OCI-LY3 (cell line): Measurements from ENCODE around the gene LMNA.

Source experiments
- EZH2phosphoT487 ChIP-seq: fragments of 200-600 bp; shearing (Covaris generic); IDR thresholded peaks from 2 replicates; pipeline ENCODE4 v1.6.1; 2018; ENCODE audit warnings: antibody characterized with exemption, mixed run types, low read depth
- TF ChIP-seq, protein P1 (sequence below): fragments of 200-600, 300-600 bp; sonication (generic); IDR thresholded peaks from 2 replicates; pipeline ENCODE4 v1.5.1; 2014; ENCODE audit warnings: antibody characterized with exemption, low read length, low read depth

DNA sequence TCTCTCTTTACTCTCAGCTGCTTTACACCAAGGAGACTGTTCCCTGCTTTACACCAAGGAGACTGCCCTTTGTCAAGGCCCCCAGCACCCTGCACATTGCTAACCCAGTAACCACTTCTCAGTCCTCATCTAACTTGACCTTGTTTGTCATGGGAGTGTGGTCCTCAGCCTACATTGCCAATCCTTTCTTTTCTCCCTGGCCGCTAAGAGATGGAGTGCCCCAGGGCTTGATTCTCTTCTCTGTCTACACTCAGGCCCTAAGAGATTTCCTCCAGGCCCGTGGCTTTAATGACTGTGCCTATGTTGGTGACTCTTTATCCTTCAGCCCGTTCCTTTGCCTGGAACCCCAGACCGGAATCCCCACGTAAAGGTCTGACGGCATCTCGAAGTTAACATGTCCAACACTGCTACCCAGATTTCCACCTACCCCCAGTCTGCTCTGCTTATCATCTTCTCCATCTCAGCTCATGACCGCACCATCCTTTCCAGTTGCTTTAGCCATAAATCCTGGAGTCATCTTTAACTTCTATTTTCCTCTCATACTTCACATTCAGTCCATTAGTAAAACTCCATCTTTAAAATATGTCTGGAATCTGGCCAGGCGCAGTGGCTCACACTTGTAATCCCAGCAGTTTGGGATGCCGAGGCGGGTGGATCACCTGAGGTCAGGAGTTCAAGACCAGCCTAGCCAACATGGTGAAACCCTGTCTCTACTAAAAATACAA lies 29.4 kb downstream of the LMNA start:
- TF ChIP-seq, protein P1, sequence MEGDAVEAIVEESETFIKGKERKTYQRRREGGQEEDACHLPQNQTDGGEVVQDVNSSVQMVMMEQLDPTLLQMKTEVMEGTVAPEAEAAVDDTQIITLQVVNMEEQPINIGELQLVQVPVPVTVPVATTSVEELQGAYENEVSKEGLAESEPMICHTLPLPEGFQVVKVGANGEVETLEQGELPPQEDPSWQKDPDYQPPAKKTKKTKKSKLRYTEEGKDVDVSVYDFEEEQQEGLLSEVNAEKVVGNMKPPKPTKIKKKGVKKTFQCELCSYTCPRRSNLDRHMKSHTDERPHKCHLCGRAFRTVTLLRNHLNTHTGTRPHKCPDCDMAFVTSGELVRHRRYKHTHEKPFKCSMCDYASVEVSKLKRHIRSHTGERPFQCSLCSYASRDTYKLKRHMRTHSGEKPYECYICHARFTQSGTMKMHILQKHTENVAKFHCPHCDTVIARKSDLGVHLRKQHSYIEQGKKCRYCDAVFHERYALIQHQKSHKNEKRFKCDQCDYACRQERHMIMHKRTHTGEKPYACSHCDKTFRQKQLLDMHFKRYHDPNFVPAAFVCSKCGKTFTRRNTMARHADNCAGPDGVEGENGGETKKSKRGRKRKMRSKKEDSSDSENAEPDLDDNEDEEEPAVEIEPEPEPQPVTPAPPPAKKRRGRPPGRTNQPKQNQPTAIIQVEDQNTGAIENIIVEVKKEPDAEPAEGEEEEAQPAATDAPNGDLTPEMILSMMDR: no peak
- TF ChIP-seq EZH2phosphoT487: no peak
